ENCODE measurements around the gene LHFPL3.
"Not testable (repeated sequence)": the region's sequence is repeated elsewhere in the genome, so short reads cannot be mapped to it uniquely, and the experiment has no call there.

LHFPL3 gene

GRCh38 chr7:104497379-104497967, 169.1 kb downstream of the LHFPL3 start:
- no peak for DNase-seq

- DNase-seq: no peak
Measured at GRCh38 chr7:104499975-104500374, 171.6 kb downstream of the LHFPL3 start.

- no peak for DNase-seq
Measured at GRCh38 chr7:104509874-104510273, 181.5 kb downstream of the LHFPL3 start.

GRCh38 chr7:104524853-104525252, 196.4 kb downstream of the LHFPL3 start:
- DNase-seq: no peak

GRCh38 chr7:104528142-104528541, 199.7 kb downstream of the LHFPL3 start:
- no peak for DNase-seq

GRCh38 chr7:104529567-104529966, 201.2 kb downstream of the LHFPL3 start:
- DNase-seq: no peak

- DNase-seq: no peak
Measured at GRCh38 chr7:104530251-104530650, 201.8 kb downstream of the LHFPL3 start.

GRCh38 chr7:104534149-104534548, 205.7 kb downstream of the LHFPL3 start:
- no peak for DNase-seq

GRCh38 chr7:104535841-104536240, 207.4 kb downstream of the LHFPL3 start:
- no peak for DNase-seq

- no peak for DNase-seq
Measured at GRCh38 chr7:104536956-104537355, 208.6 kb downstream of the LHFPL3 start.

GRCh38 chr7:104538152-104538551, 209.7 kb downstream of the LHFPL3 start:
- DNase-seq: no peak

GRCh38 chr7:104541897-104542296, 213.5 kb downstream of the LHFPL3 start:
- DNase-seq: no peak

- no peak for DNase-seq
Measured at GRCh38 chr7:104548861-104549260, 220.5 kb downstream of the LHFPL3 start.

GRCh38 chr7:104550362-104550761, 222.0 kb downstream of the LHFPL3 start:
- no peak for DNase-seq

GRCh38 chr7:104551226-104551625, 222.8 kb downstream of the LHFPL3 start:
- DNase-seq: no peak

- no peak for DNase-seq
Measured at GRCh38 chr7:104552102-104552501, 223.7 kb downstream of the LHFPL3 start.

GRCh38 chr7:104553074-104553473, 224.7 kb downstream of the LHFPL3 start:
- DNase-seq: no peak

- not testable (repeated sequence) for DNase-seq
Measured at GRCh38 chr7:104563350-104563901, 235.0 kb downstream of the LHFPL3 start.

GRCh38 chr7:104569751-104570150, 241.3 kb downstream of the LHFPL3 start:
- no peak for DNase-seq

GRCh38 chr7:104572554-104572953, 244.2 kb downstream of the LHFPL3 start:
- DNase-seq: no peak

- no peak for DNase-seq
Measured at GRCh38 chr7:104584620-104585019, 256.2 kb downstream of the LHFPL3 start.

GRCh38 chr7:104595591-104595990, 267.2 kb downstream of the LHFPL3 start:
- not testable (repeated sequence) for DNase-seq

GRCh38 chr7:104603957-104604356, 275.6 kb downstream of the LHFPL3 start:
- DNase-seq: no peak

- DNase-seq: no peak
Measured at GRCh38 chr7:104604706-104605105, 276.3 kb downstream of the LHFPL3 start.

- DNase-seq: no peak
Measured at GRCh38 chr7:104621321-104621720, 292.9 kb downstream of the LHFPL3 start.
